Heart right ventricle (tissue), 16 donors: ENCODE measurements around the gene SPSB3. TPM values are rescaled to one million over a fixed set of nuclear protein-coding genes. Genes with fewer than 3 reads are reported as not detected.
A peak's percentile ranks its signal among the peaks of the same experiment; 100 is the strongest.

Source experiments
- ATAC-seq, 8 donors: fragments of 200-7000 bp; cut with Tn5 transposase; one replicate each; pipeline ENCODE4 v1.9.1; 2020; ENCODE audit warnings: mild to moderate bottlenecking in 8 of 8, moderate library complexity in 8 of 8, moderate number of reproducible peaks in 1 of 8
- DNase-seq, 2 donors: peaks; one replicate each; pipeline ENCODE4 v3.0.0-alpha.2; 2020
- H3K27ac ChIP-seq, 10 donors: fragments of 200-600 bp; sonication (generic) in 2 of 10; one replicate each; pipeline versions ENCODE4 v1.5.0 to v1.8.0; 2020 to 2022; ENCODE audit warnings: mild to moderate bottlenecking in 3 of 10
- H3K27me3 ChIP-seq, 7 donors: fragments of 200-600 bp; one replicate each; pipeline ENCODE4 v1.8.0; 2021 to 2022; ENCODE audit warnings: mild to moderate bottlenecking in 2 of 7
- H3K36me3 ChIP-seq, 9 donors: fragments of 200-600 bp; sonication (generic) in 1 of 9; one replicate each; pipeline versions ENCODE4 v1.5.0 to v1.8.0; 2020 to 2022; ENCODE audit warnings: mild to moderate bottlenecking in 2 of 9
- H3K4me1 ChIP-seq, 9 donors: fragments of 200-600 bp; sonication (generic) in 1 of 9; one replicate each; pipeline versions ENCODE4 v1.5.0 to v1.8.0; 2020 to 2022; ENCODE audit warnings: mild to moderate bottlenecking in 4 of 9
- H3K4me3 ChIP-seq, 10 donors: fragments of 200-600 bp; sonication (generic) in 2 of 10; one replicate each; pipeline versions ENCODE4 v1.5.0 to v1.8.0; 2020 to 2022; ENCODE audit warnings: mild to moderate bottlenecking in 7 of 10, moderate library complexity in 2 of 10
- H3K9me3 ChIP-seq, 11 donors: fragments of 200-600 bp in 10 of 11; sonication (generic) in 2 of 11; one replicate each; pipeline versions ENCODE4 v1.5.0 to v1.8.0; 2013 to 2022; ENCODE audit warnings: mild to moderate bottlenecking in 2 of 11, control low read depth in 1 of 11, moderate library complexity in 1 of 11
- WGBS, 2 donors: extraction: QIAGEN DNeasy Blood & Tissue Kit; methylation state at CpG; one replicate each; pipeline ENCODE4 v1.1.7; 2013; ENCODE audit warnings: inconsistent platforms in 1 of 2; 5-methylcytosine and 5-hydroxymethylcytosine counted together
- intact Hi-C, 10 donors: fragments of 100-400 bp; cut with DNase I; formaldehyde crosslinking; loops; one replicate each; pipeline versions ENCODE4 v1.11.1 to v1.14.2; 2022
- polyA plus RNA-seq, 2 donors: library from polyadenylated mRNA; stranded (reverse); fragments of 200-250 nt; gene quantifications; one replicate each; pipeline ENCODE4 v1.2.3, GENCODE V29; 2013
- total RNA-seq, 10 donors: library from RNA; stranded (reverse); fragmentation: NEBNext Ultra II Directional in 3 of 10; extraction: Animal tissue kit (Norgen Biotek cat#: 25700) in 3 of 10; gene quantifications; one replicate each; pipeline versions ENCODE4 v1.2.1 to v1.2.4, GENCODE V29; 2021 to 2023
- TF ChIP-seq, protein P1 (sequence below), 9 donors: fragments of 200-600 bp; sonication (generic) in 2 of 9; IDR thresholded peaks; one replicate each; pipeline versions ENCODE4 v1.5.0 to v1.8.0; 2021 to 2022; ENCODE audit warnings: antibody characterized with exemption in 9 of 9, mild to moderate bottlenecking in 5 of 9, moderate library complexity in 1 of 9
- donor health status: Arrhythmogenic right ventricular cardiomyopathy.
- donor health status: ischemic (EF 13 %, LVEDD 7.1; RV severe dilation, severe dysfunction).
- donor health status: healthy with polysubstance abuse.
- donor health status: DM: no; HTN: yes; CAD: no.
- donor health status: DM: no; HTN: no; CAD: no.
- donor health status: ischemic (EF 25% LVEDD 6.9; RV normal size, moderate dysfunction).
- donor health status: ischemic (EF 25% LVEDD 5.7; RV mildly dilated, moderate dysfunction).
- donor health status: healthy.
- donor health status: DM: yes; HTN: yes; CAD: no.
- donor health status: Ischemic cardiomyopathy.
- donor health status: ischemic (EF 35%, LVEDD 5.7; RV mildly dilated, moderate dysfunction).
- donor health status: nonischemic (EF 11% LVEDD 7.7; RV severe dilation, severe dysfunction).
- donor health status: DM: yes; HTN: yes; CAD: no.
- donor health status: PGD.
- donor health status: ischemic (EF 29% LVEDD 5.4; RV normal size, mild dysfunction).
- donor health status: nonischemic (EF 23%, LVEDD 6.1; RV moderate dilation, normal function).

SPSB3 gene
- total and polyA plus RNA-seq, 12 donors: 25.1 to 97.7 (median 27.2) TPM

DNA sequence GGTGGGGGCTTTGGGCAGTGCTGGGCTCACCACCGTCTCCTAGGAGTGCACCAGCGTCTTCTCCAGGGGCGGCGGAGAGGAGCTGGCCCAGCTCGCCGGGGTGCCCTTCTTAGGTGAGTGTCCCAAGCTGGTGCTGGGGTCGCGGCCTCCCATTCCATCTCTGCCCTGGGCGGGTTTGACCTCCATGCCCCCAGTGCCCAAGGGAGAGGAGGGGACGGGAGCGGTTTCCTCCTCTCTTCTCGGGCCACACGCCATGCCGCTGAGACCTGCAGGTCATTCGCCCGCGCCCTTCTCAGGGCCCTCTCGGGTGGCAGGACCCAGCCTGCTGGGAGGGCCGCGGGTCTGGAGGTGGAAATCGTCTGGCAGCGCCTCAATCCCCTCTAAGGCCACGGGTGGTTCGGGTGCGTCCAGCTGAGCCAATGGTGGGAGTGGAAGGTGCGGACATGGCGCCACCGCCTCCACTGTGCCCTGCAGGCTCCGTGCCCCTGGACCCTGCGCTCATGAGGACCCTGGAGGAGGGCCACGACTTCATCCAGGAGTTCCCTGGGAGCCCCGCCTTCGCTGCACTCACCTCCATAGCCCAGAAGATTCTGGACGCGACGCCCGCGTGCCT is 5.8 kb upstream of the SPSB3 start:
- intact Hi-C loops: no loop called here
- WGBS, 2 donors: 89 to 90% methylated on average over 36 to 38 of the region's 38 CpGs
- DNase-seq: peak; percentile 3 to 14
- no peak for ATAC-seq
- Histone ChIP-seq H3K4me3 (no peak overlapping the region), H3K36me3 (peaks cover 0 to 63% (median 12%) of the 10 kb centered on the region in 9 donors), H3K27ac (no peak overlapping the region), H3K4me1 (peaks cover 4 to 32% (median 15%) of the 10 kb centered on the region in 9 donors), H3K27me3 (no peaks in the 10 kb centered on the region), H3K9me3 (no peaks in the 10 kb centered on the region)
- TF ChIP-seq, protein P1, sequence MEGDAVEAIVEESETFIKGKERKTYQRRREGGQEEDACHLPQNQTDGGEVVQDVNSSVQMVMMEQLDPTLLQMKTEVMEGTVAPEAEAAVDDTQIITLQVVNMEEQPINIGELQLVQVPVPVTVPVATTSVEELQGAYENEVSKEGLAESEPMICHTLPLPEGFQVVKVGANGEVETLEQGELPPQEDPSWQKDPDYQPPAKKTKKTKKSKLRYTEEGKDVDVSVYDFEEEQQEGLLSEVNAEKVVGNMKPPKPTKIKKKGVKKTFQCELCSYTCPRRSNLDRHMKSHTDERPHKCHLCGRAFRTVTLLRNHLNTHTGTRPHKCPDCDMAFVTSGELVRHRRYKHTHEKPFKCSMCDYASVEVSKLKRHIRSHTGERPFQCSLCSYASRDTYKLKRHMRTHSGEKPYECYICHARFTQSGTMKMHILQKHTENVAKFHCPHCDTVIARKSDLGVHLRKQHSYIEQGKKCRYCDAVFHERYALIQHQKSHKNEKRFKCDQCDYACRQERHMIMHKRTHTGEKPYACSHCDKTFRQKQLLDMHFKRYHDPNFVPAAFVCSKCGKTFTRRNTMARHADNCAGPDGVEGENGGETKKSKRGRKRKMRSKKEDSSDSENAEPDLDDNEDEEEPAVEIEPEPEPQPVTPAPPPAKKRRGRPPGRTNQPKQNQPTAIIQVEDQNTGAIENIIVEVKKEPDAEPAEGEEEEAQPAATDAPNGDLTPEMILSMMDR (IDR thresholded peaks at IDR 0.05): no peak

DNA sequence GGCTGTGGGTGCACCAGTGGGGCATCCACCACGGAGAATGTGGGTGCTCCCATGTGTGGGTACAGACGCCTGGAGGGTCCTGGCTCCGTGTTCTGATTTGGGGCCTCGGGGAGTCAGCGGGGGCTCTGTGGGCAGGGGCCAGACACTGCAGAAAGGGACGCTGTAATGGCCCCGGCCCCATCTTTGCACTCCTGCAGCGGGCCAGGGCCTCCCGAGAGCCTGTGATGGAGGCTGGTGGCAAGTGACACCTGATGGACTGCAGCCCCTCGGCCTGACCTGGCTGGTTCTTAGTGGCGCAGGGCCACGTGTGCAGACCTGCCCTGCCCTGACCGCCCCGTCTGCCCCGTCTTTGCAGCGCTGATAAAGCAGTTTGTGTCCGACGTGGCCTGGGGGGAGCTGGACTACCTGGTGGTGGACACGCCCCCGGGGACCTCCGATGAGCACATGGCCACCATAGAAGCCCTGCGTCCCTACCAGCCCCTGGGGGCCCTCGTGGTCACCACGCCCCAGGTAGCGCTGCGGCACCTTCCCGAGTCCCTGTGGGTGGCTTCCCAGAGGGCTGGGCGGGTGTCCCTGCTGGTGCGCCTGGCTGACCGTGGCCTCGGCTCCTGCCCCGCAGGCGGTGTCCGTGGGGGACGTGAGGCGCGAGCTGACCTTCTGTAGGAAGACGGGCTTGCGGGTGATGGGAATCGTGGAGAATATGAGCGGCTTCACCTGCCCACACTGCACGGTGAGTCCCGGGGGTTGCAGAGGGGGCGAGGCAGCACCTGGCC is 5.1 kb upstream of the SPSB3 start:
- 91 to 93% methylated on average over 44 of the region's 44 CpGs for WGBS, 2 donors
- H3K27me3 ChIP-seq: no peaks in the 10 kb centered on the region
- H3K27ac ChIP-seq: no peak overlapping the region
- TF ChIP-seq, protein P1 (IDR thresholded peaks at IDR 0.05): no peak
- peaks cover 0 to 63% (median 12%) of the 10 kb centered on the region in 9 donors for H3K36me3 ChIP-seq
- intact Hi-C loops: no loop called here
- H3K4me3 ChIP-seq: no peak overlapping the region
- H3K4me1 ChIP-seq: peaks cover 4 to 33% (median 15%) of the 10 kb centered on the region in 9 donors
- ATAC-seq (no peak), DNase-seq (peak; percentile 4 to 13)
- no peaks in the 10 kb centered on the region for H3K9me3 ChIP-seq

DNA sequence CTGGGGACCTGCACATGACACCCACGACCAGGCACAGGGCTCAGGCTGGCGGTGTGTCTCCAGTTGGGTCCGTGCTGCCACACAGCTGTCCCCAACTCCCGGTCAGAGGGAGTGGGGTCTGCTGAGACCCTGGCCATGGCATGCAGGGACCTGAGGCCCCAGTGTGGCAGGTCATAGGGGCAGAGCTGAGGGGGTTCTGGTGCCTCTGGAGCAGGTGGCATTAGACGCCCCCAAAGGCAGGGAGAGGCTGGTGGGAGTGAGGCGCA is 4.6 kb upstream of the SPSB3 start:
- no peaks in the 10 kb centered on the region for H3K9me3 ChIP-seq
- intact Hi-C loops: no loop called here
- H3K27ac ChIP-seq: no peak overlapping the region
- peaks cover 4 to 33% (median 15%) of the 10 kb centered on the region in 9 donors for H3K4me1 ChIP-seq
- H3K36me3 ChIP-seq: peaks cover 0 to 63% (median 12%) of the 10 kb centered on the region in 9 donors
- H3K27me3 ChIP-seq: no peaks in the 10 kb centered on the region
- TF ChIP-seq, protein P1 (IDR thresholded peaks at IDR 0.05): no peak
- 90 to 93% methylated on average over 6 of the region's 6 CpGs for WGBS, 2 donors
- DNase-seq (no peak), ATAC-seq (no peak)
- H3K4me3 ChIP-seq: no peak overlapping the region

DNA sequence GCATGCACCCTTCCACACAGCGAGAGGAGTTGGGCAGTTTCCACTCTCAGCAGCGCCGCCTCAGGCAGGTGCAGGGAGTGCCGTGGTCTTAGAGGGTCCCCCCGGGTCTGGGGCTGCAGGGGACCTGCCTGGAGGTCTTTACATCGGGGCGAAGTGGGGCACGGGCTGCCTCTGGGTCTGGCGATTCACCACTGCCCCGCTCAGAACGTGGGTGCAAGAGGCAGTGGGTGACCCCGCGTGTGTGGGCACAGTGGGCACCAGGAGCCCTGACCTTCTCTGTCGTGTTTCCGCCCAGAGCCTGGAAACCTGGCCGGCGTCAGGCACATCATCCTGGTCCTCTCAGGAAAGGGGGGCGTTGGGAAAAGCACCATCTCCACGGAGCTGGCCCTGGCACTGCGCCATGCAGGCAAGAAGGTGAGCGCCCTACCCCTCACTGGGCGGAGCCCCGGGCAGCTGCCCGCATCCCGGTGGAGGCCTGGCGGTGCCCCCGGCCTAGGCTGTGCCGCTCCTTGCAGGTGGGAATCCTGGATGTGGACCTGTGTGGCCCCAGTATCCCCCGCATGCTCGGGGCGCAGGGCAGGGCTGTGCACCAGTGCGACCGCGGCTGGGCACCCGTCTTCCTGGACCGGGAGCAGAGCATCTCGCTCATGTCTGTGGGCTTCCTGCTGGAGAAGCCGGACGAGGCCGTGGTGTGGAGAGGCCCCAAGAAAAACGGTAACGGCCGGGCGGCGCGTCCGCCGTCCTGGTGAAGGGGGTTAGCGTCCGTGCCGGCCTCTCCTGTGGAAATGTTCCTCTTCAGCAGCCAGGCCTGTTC is 4.1 kb upstream of the SPSB3 start:
- H3K27ac ChIP-seq: no peak overlapping the region
- peak in 1 of 2 donors; percentile 16 for DNase-seq
- intact Hi-C loops: no loop called here
- H3K9me3 ChIP-seq: no peaks in the 10 kb centered on the region
- no peaks in the 10 kb centered on the region for H3K27me3 ChIP-seq
- ATAC-seq: no peak
- TF ChIP-seq, protein P1 (IDR thresholded peaks at IDR 0.05): no peak
- whole genome bisulfite sequencing, 2 donors: 88 to 89% methylated on average over 51 of the region's 51 CpGs
- peaks cover 0 to 58% (median 12%) of the 10 kb centered on the region in 9 donors for H3K36me3 ChIP-seq
- peaks cover 5 to 37% (median 18%) of the 10 kb centered on the region in 9 donors for H3K4me1 ChIP-seq
- H3K4me3 ChIP-seq: no peak overlapping the region
